Mesenchymal stem cell (in vitro differentiated cells and primary cell): ENCODE measurements around the gene ITSN1.
"Not testable (repeated sequence)": the region's sequence is repeated elsewhere in the genome, so short reads cannot be mapped to it uniquely, and the experiment has no call there.

Source experiments
- DNase-seq: peaks from one replicate; pipeline ENCODE4 v3.0.0-alpha.2; 2013
- H2AFZ ChIP-seq: one replicate; pipeline ENCODE4 v1.6.1; 2013; ENCODE audit warnings: low read depth, mild to moderate bottlenecking, control low read depth, inconsistent platforms, low read length, moderate library complexity
- H2AK5ac ChIP-seq: 2 replicates; pipeline ENCODE4 v1.6.1; 2013; ENCODE audit warnings: low read length, moderate library complexity, mild to moderate bottlenecking, inconsistent platforms; ENCODE audit not compliant: severe bottlenecking
- H2BK120ac ChIP-seq: one replicate; pipeline ENCODE4 v1.6.1; 2013; ENCODE audit warnings: low read depth, mild to moderate bottlenecking, inconsistent platforms, low read length, moderate library complexity
- H2BK12ac ChIP-seq, 2 experiments: one replicate each; pipeline ENCODE4 v1.6.1; 2013; ENCODE audit warnings: inconsistent platforms in 2 of 2, low read length in 2 of 2, mild to moderate bottlenecking in 2 of 2, moderate library complexity in 2 of 2, control low read depth in 1 of 2
- H2BK15ac ChIP-seq: one replicate; pipeline ENCODE4 v1.6.1; 2013; ENCODE audit warnings: mild to moderate bottlenecking, low read depth, inconsistent platforms; ENCODE audit not compliant: poor library complexity, severe bottlenecking
- H2BK5ac ChIP-seq: 2 replicates; pipeline ENCODE4 v1.6.1; 2013; ENCODE audit warnings: low read depth, mild to moderate bottlenecking, low read length, control low read depth, inconsistent platforms; ENCODE audit not compliant: poor library complexity, severe bottlenecking
- H3K14ac ChIP-seq, 2 experiments: one replicate each; pipeline ENCODE4 v1.6.1; 2013; ENCODE audit warnings: inconsistent platforms in 2 of 2, low read length in 2 of 2, control low read depth in 1 of 2, mild to moderate bottlenecking in 1 of 2, moderate library complexity in 1 of 2
- H3K18ac ChIP-seq, 2 experiments: one replicate each; pipeline ENCODE4 v1.6.1; 2013; ENCODE audit warnings: inconsistent platforms in 2 of 2, low read length in 2 of 2, control low read depth in 1 of 2, low read depth in 1 of 2, mild to moderate bottlenecking in 1 of 2
- H3K23ac ChIP-seq, 2 experiments: one replicate each; pipeline ENCODE4 v1.6.1; 2013; ENCODE audit warnings: inconsistent platforms in 2 of 2, low read length in 2 of 2, mild to moderate bottlenecking in 2 of 2, moderate library complexity in 2 of 2, control low read depth in 1 of 2
- H3K27ac ChIP-seq: 2 replicates; pipeline ENCODE4 v1.5.1; 2013; ENCODE audit warnings: mild to moderate bottlenecking, moderate library complexity, low read length, control low read depth, inconsistent platforms; ENCODE audit not compliant: poor library complexity, severe bottlenecking
- H3K27me3 ChIP-seq, 2 experiments: 2 replicates each; pipeline versions ENCODE4 v1.6.1 to v1.7.0; 2013; ENCODE audit warnings: low read length in 2 of 2, mild to moderate bottlenecking in 2 of 2, moderate library complexity in 2 of 2, control low read depth in 1 of 2, inconsistent platforms in 1 of 2; ENCODE audit not compliant: control insufficient read depth in 1 of 2, insufficient read depth in 1 of 2
- H3K36me3 ChIP-seq, 2 experiments: 2 replicates each; pipeline versions ENCODE4 v1.6.1 to v1.7.0; 2013; ENCODE audit warnings: low read length in 2 of 2, control low read depth in 1 of 2, inconsistent platforms in 1 of 2, low read depth in 1 of 2, mild to moderate bottlenecking in 1 of 2; ENCODE audit not compliant: insufficient read depth in 2 of 2, control insufficient read depth in 1 of 2
- H3K4ac ChIP-seq, 2 experiments: one replicate each; pipeline ENCODE4 v1.6.1; 2013; ENCODE audit warnings: inconsistent platforms in 2 of 2, low read length in 2 of 2, mild to moderate bottlenecking in 2 of 2, moderate library complexity in 2 of 2, control low read depth in 1 of 2, low read depth in 1 of 2
- H3K4me1 ChIP-seq: 2 replicates; pipeline ENCODE4 v1.6.1; 2013; ENCODE audit warnings: low read depth, low read length, control low read depth; ENCODE audit not compliant: control insufficient read depth, insufficient read depth
- H3K4me2 ChIP-seq: 2 replicates; pipeline ENCODE4 v1.6.1; 2013; ENCODE audit warnings: low read length, mild to moderate bottlenecking, inconsistent platforms; ENCODE audit not compliant: poor library complexity, severe bottlenecking
- H3K4me3 ChIP-seq, 2 experiments: 2 replicates each; pipeline versions ENCODE4 v1.5.1 to v1.7.0; 2013; ENCODE audit warnings: low read length in 2 of 2, mild to moderate bottlenecking in 2 of 2, control low read depth in 1 of 2, low read depth in 1 of 2; ENCODE audit not compliant: insufficient read depth in 1 of 2
- H3K79me1 ChIP-seq: replicated peaks from 2 replicates; pipeline ENCODE4 v1.6.1; 2013; ENCODE audit warnings: mild to moderate bottlenecking, control low read depth, low read length, inconsistent platforms; ENCODE audit not compliant: poor library complexity, severe bottlenecking
- H3K9ac ChIP-seq: 2 replicates; pipeline ENCODE4 v1.7.0; 2013; ENCODE audit warnings: mild to moderate bottlenecking, low read length, moderate library complexity
- H3K9me3 ChIP-seq: 2 replicates; pipeline ENCODE4 v1.7.0; 2013; ENCODE audit warnings: mild to moderate bottlenecking, low read length; ENCODE audit not compliant: control insufficient read depth
- H4K8ac ChIP-seq: one replicate; pipeline ENCODE4 v1.6.1; 2013; ENCODE audit warnings: inconsistent platforms, mild to moderate bottlenecking, low read length, moderate library complexity
- H4K91ac ChIP-seq: one replicate; pipeline ENCODE4 v1.6.1; 2013; ENCODE audit warnings: mild to moderate bottlenecking, low read length, inconsistent platforms
- WGBS: methylation state at CpG from one replicate; pipeline ENCODE4 v1.1.7; 2013; ENCODE audit warnings: mixed read lengths; 5-methylcytosine and 5-hydroxymethylcytosine counted together

Gene ITSN1

GRCh38 chr21:33617565-33617964 is 24.7 kb upstream of the ITSN1 start:
- peaks cover 18 to 69% of the 10 kb centered on the region in 2 experiments for H3K36me3 ChIP-seq
- H3K14ac ChIP-seq, H3K4me2 ChIP-seq, H2BK120ac ChIP-seq, H4K8ac ChIP-seq, H3K18ac ChIP-seq, H2AFZ ChIP-seq, DNase-seq, H3K79me1 ChIP-seq, H3K9ac ChIP-seq, H2BK5ac ChIP-seq, H3K4me3 ChIP-seq, H3K4ac ChIP-seq, H3K9me3 ChIP-seq, H3K27ac ChIP-seq, H3K23ac ChIP-seq, H4K91ac ChIP-seq, H3K27me3 ChIP-seq, H2BK15ac ChIP-seq, H2BK12ac ChIP-seq, H2AK5ac ChIP-seq, H3K4me1 ChIP-seq: not testable (repeated sequence)
- 97% methylated on average over 11 of the region's 11 CpGs for WGBS

- H3K18ac ChIP-seq = no peak overlapping the region
- peaks cover 1% of the 10 kb centered on the region for H3K79me1 ChIP-seq
- DNase-seq = no peak
- WGBS = 97% methylated on average over 2 of the region's 2 CpGs
- no peak overlapping the region for H2BK15ac ChIP-seq
- H3K23ac ChIP-seq = no peak overlapping the region
- H3K4me3 ChIP-seq = no peak overlapping the region
- no peak overlapping the region for H4K91ac ChIP-seq
- no peaks in the 10 kb centered on the region for H3K9me3 ChIP-seq
- H3K9ac ChIP-seq = no peak overlapping the region
- no peak overlapping the region for H3K14ac ChIP-seq
- H3K27ac ChIP-seq = no peak overlapping the region
- H3K27me3 ChIP-seq = no peaks in the 10 kb centered on the region
- no peak overlapping the region for H3K4ac ChIP-seq
- H3K4me1 ChIP-seq = no peaks in the 10 kb centered on the region
- H2AK5ac ChIP-seq = no peak overlapping the region
- H2AFZ ChIP-seq = no peak overlapping the region
- H4K8ac ChIP-seq = no peak overlapping the region
- no peak overlapping the region for H2BK120ac ChIP-seq
- no peak overlapping the region for H3K4me2 ChIP-seq
- H2BK5ac ChIP-seq = no peak overlapping the region
- peaks cover 14 to 67% of the 10 kb centered on the region in 2 experiments for H3K36me3 ChIP-seq
- no peak overlapping the region for H2BK12ac ChIP-seq
Observed at GRCh38 chr21:33618407-33618806, 23.9 kb upstream of the ITSN1 start.

- Histone ChIP-seq H3K14ac (no peak overlapping the region), H3K4me2 (no peak overlapping the region), H2AFZ (no peak overlapping the region), H2BK5ac (no peak overlapping the region), H2AK5ac (no peak overlapping the region), H3K4me1 (no peaks in the 10 kb centered on the region), H3K36me3 (peaks cover 18 to 71% of the 10 kb centered on the region in 2 experiments), H3K27me3 (no peaks in the 10 kb centered on the region), H3K27ac (no peak overlapping the region), H3K4me3 (no peak overlapping the region), H2BK15ac (no peak overlapping the region), H3K9ac (no peak overlapping the region), H3K18ac (no peak overlapping the region), H2BK120ac (no peak overlapping the region), H2BK12ac (no peak overlapping the region), H4K91ac (no peak overlapping the region), H3K23ac (no peak overlapping the region), H3K9me3 (no peaks in the 10 kb centered on the region), H3K4ac (no peak overlapping the region), H4K8ac (no peak overlapping the region), H3K79me1 (peaks cover 4% of the 10 kb centered on the region)
- no peak for DNase-seq
- WGBS = 96% methylated on average over 4 of the region's 4 CpGs
Observed at GRCh38 chr21:33619726-33620125, 22.6 kb upstream of the ITSN1 start.

- H2BK15ac ChIP-seq = no peak overlapping the region
- no peak for DNase-seq
- H3K14ac ChIP-seq = no peak overlapping the region
Observed at GRCh38 chr21:33622253-33622652, 20.0 kb upstream of the ITSN1 start.

More at GRCh38 chr21:33622253-33622652, 20.0 kb upstream of the ITSN1 start:
- no peak overlapping the region for H4K91ac ChIP-seq
- no peak overlapping the region for H2AK5ac ChIP-seq
- H2BK12ac ChIP-seq = no peak overlapping the region
- peaks cover 16 to 62% of the 10 kb centered on the region in 2 experiments for H3K36me3 ChIP-seq
- H3K18ac ChIP-seq = no peak overlapping the region
- no peak overlapping the region for H4K8ac ChIP-seq
- H3K23ac ChIP-seq = no peak overlapping the region
- no peak overlapping the region for H2BK120ac ChIP-seq
- no peaks in the 10 kb centered on the region for H3K4me1 ChIP-seq
- H3K4ac ChIP-seq = no peak overlapping the region
- H2AFZ ChIP-seq = no peak overlapping the region
- no peak overlapping the region for H3K9ac ChIP-seq
- no peak overlapping the region for H3K4me3 ChIP-seq
- H3K27ac ChIP-seq = no peak overlapping the region
- H3K27me3 ChIP-seq = no peaks in the 10 kb centered on the region
- no peak overlapping the region for H3K4me2 ChIP-seq
- peaks cover 18% of the 10 kb centered on the region for H3K79me1 ChIP-seq
- no peaks in the 10 kb centered on the region for H3K9me3 ChIP-seq
- H2BK5ac ChIP-seq = no peak overlapping the region
